Gastroesophageal sphincter (tissue), 4 donors: ENCODE data around the gene CCER1. TPM values are rescaled to one million over a fixed set of nuclear protein-coding genes. Genes with fewer than 3 reads are reported as not detected.

Source experiments
- ATAC-seq: fragments of 150-250 bp; one replicate; pipeline ENCODE4 v1.9.1; 2016; ENCODE audit warnings: mild to moderate bottlenecking, moderate library complexity
- H3K27ac ChIP-seq, 4 donors: fragments of 200-600 bp; sonication (generic) in 3 of 4; 1 replicate in 3 of 4; 2 replicates in 1 of 4; pipeline ENCODE4 v1.5.1; 2016 to 2019
- H3K27me3 ChIP-seq: fragments of 200-600 bp; sonication (generic); one replicate; pipeline ENCODE4 v1.5.1; 2019
- H3K36me3 ChIP-seq, 2 donors: fragments of 200-600 bp; sonication (generic); one replicate each; pipeline ENCODE4 v1.5.1; 2019; ENCODE audit warnings: control low read depth in 1 of 2
- H3K4me1 ChIP-seq, 3 donors: fragments of 200-600 bp; sonication (generic); 1 replicate in 2 of 3; 2 replicates in 1 of 3; pipeline ENCODE4 v1.5.1; 2016 to 2019; ENCODE audit warnings: control low read depth in 2 of 3
- H3K4me3 ChIP-seq, 2 donors: fragments of 200-600 bp; sonication (generic); one replicate each; pipeline ENCODE4 v1.5.1; 2019; ENCODE audit warnings: mild to moderate bottlenecking in 1 of 2, moderate library complexity in 1 of 2
- H3K9me3 ChIP-seq, 3 donors: fragments of 200-600 bp; sonication (generic); one replicate each; pipeline ENCODE4 v1.5.1; 2017 to 2019; ENCODE audit warnings: control low read depth in 2 of 3
- CTCF ChIP-seq, 4 experiments: fragments of 200-600 bp in 2 of 4; fragments of 450-650 bp in 2 of 4; sonication (generic) in 1 of 4; IDR thresholded peaks; one replicate each; pipeline ENCODE4 v1.5.1; 2017 to 2019; ENCODE audit warnings: antibody characterized with exemption in 4 of 4, mild to moderate bottlenecking in 2 of 4, moderate library complexity in 2 of 4
- EP300 ChIP-seq: sonication (generic); formaldehyde crosslinking; IDR thresholded peaks from one replicate; pipeline ENCODE4 v1.6.1; 2017; ENCODE audit warnings: antibody characterized with exemption, mild to moderate bottlenecking
- POLR2A ChIP-seq, 2 donors: fragments of 450-650 bp; IDR thresholded peaks; one replicate each; pipeline ENCODE4 v1.6.1; 2017; ENCODE audit warnings: antibody characterized with exemption in 2 of 2, mild to moderate bottlenecking in 2 of 2, moderate library complexity in 1 of 2
- POLR2AphosphoS5 ChIP-seq: sonication (generic); formaldehyde crosslinking; IDR thresholded peaks from one replicate; pipeline ENCODE4 v1.6.1; 2017; ENCODE audit warnings: antibody characterized with exemption
- WGBS, 2 donors: methylation state at CpG; one replicate each; pipeline ENCODE4 v1.1.5; 2018; ENCODE audit warnings: low coverage in 1 of 2; 5-methylcytosine and 5-hydroxymethylcytosine counted together
- total RNA-seq, 4 donors: library from RNA; depleted of rRNA; stranded (reverse); fragments of >200 nt; gene quantifications; one replicate each; pipeline ENCODE4 v1.1.0, GENCODE V29; 2016

The CCER1 gene
- total RNA-seq, result not detected

- 100% methylated on average over 3 of the region's 22 CpGs; no CpG with 5 or more reads in 1 of the 2 donors for WGBS, 2 donors
- no peaks in the 10 kb centered on the region for H3K36me3 ChIP-seq
- H3K9me3 ChIP-seq, result no peaks in the 10 kb centered on the region
- H3K27ac ChIP-seq, result no peak within 1 kb of the TSS
- H3K27me3 ChIP-seq, result no peaks in the 10 kb centered on the region
- no peak for TF ChIP-seq EP300
- no peak for TF ChIP-seq POLR2AphosphoS5
- no peak for TF ChIP-seq POLR2A (IDR thresholded peaks at IDR 0.05)
- TF ChIP-seq CTCF (IDR thresholded peaks at IDR 0.05), result no peak
- ATAC-seq, result no peak
- no peak within 1 kb of the TSS for H3K4me3 ChIP-seq
- H3K4me1 ChIP-seq, result peaks cover 0 to 5% (median 0%) of the 10 kb centered on the region in 3 donors
These were observed at the start of gene CCER1 for GRCh38 chr12:90954921-90955320. CCER1 (minus strand) TSS chr12:90955176; CDS start chr12:90954742, 434 bp downstream.

GRCh38 chr12:91003737-91004136 lies 48.8 kb upstream of the CCER1 start:
- no peaks in the 10 kb centered on the region for H3K36me3 ChIP-seq
- H3K9me3 ChIP-seq, result no peaks in the 10 kb centered on the region
- no peak for TF ChIP-seq EP300
- TF ChIP-seq POLR2AphosphoS5, result no peak
- no peak for TF ChIP-seq POLR2A (IDR thresholded peaks at IDR 0.05)
- TF ChIP-seq CTCF (IDR thresholded peaks at IDR 0.05), result no peak
- no peaks in the 10 kb centered on the region for H3K27me3 ChIP-seq
- no peak for ATAC-seq
- no peak overlapping the region for H3K4me3 ChIP-seq
- no peak overlapping the region for H3K27ac ChIP-seq
- no peaks in the 10 kb centered on the region for H3K4me1 ChIP-seq

GRCh38 chr12:91001306-91001705 lies 46.3 kb upstream of the CCER1 start:
- H3K36me3 ChIP-seq, result no peaks in the 10 kb centered on the region
- ATAC-seq, result no peak
- no peak overlapping the region for H3K4me3 ChIP-seq
- WGBS, 2 donors, result 25 to 36% methylated on average over 1 of the region's 1 CpG
- H3K4me1 ChIP-seq, result no peaks in the 10 kb centered on the region
- H3K27me3 ChIP-seq, result no peaks in the 10 kb centered on the region
- no peak for TF ChIP-seq CTCF (IDR thresholded peaks at IDR 0.05)
- TF ChIP-seq POLR2A (IDR thresholded peaks at IDR 0.05), result no peak
- TF ChIP-seq POLR2AphosphoS5, result no peak
- TF ChIP-seq EP300, result no peak
- H3K27ac ChIP-seq, result no peak overlapping the region
- no peaks in the 10 kb centered on the region for H3K9me3 ChIP-seq

GRCh38 chr12:90999966-91000365 lies 45.0 kb upstream of the CCER1 start:
- WGBS, 2 donors, result 80 to 86% methylated on average over 2 of the region's 2 CpGs
- TF ChIP-seq POLR2AphosphoS5 (no peak), EP300 (no peak), POLR2A (IDR thresholded peaks at IDR 0.05) (no peak), CTCF (IDR thresholded peaks at IDR 0.05) (no peak)
- Histone ChIP-seq H3K27ac (no peak overlapping the region), H3K4me1 (no peaks in the 10 kb centered on the region), H3K4me3 (no peak overlapping the region), H3K27me3 (no peaks in the 10 kb centered on the region), H3K9me3 (no peaks in the 10 kb centered on the region), H3K36me3 (no peaks in the 10 kb centered on the region)
- ATAC-seq, result no peak

GRCh38 chr12:90999527-90999926 lies 44.6 kb upstream of the CCER1 start:
- ATAC-seq, result no peak
- Histone ChIP-seq H3K4me1 (no peaks in the 10 kb centered on the region), H3K27me3 (no peaks in the 10 kb centered on the region), H3K27ac (no peak overlapping the region), H3K36me3 (no peaks in the 10 kb centered on the region), H3K9me3 (no peaks in the 10 kb centered on the region), H3K4me3 (no peak overlapping the region)
- TF ChIP-seq EP300, result no peak
- WGBS, 2 donors, result 78 to 86% methylated on average over 2 of the region's 2 CpGs
